Esophagus muscularis mucosa (tissue), 4 donors: ENCODE results near the gene ANKS1A. TPM values are rescaled to one million over a fixed set of nuclear protein-coding genes. Genes with fewer than 3 reads are reported as not detected.

ENCODE experiments used
- DNase-seq: peaks from one replicate; pipeline ENCODE4 v3.0.0-alpha.2; 2017; ENCODE audit errors: extremely low spot score
- H3K27ac ChIP-seq, 4 donors: fragments of 200-600 bp; sonication (generic); replicated peaks in 1 of 4; 1 replicate in 3 of 4; 2 replicates in 1 of 4; pipeline ENCODE4 v1.5.1; 2016 to 2019; ENCODE audit warnings: mild to moderate bottlenecking in 1 of 4
- H3K27me3 ChIP-seq, 4 donors: fragments of 200-600 bp; sonication (generic); one replicate each; pipeline versions ENCODE4 v1.5.1 to v1.6.0; 2016 to 2019
- H3K36me3 ChIP-seq, 4 donors: fragments of 200-600 bp; sonication (generic); one replicate each; pipeline ENCODE4 v1.5.1; 2016 to 2019
- H3K4me1 ChIP-seq, 4 donors: fragments of 200-600 bp; sonication (generic); one replicate each; pipeline ENCODE4 v1.5.1; 2016 to 2019
- H3K4me3 ChIP-seq, 4 donors: fragments of 200-600 bp; sonication (generic); 1 replicate in 2 of 4; 2 replicates in 2 of 4; pipeline ENCODE4 v1.5.1; 2016 to 2019; ENCODE audit warnings: mild to moderate bottlenecking in 4 of 4, moderate library complexity in 1 of 4
- H3K9me3 ChIP-seq, 4 donors: fragments of 200-600 bp; sonication (generic); 1 replicate in 3 of 4; 2 replicates in 1 of 4; pipeline ENCODE4 v1.5.1; 2016 to 2019
- EP300 ChIP-seq: sonication (generic); formaldehyde crosslinking; IDR thresholded peaks from one replicate; pipeline ENCODE4 v1.6.1; 2017; ENCODE audit warnings: antibody characterized with exemption
- POLR2A ChIP-seq: fragments of 450-650 bp; IDR thresholded peaks from one replicate; pipeline ENCODE4 v1.6.1; 2017; ENCODE audit warnings: antibody characterized with exemption, moderate library complexity, mild to moderate bottlenecking, low read depth
- POLR2AphosphoS5 ChIP-seq, 2 donors: sonication (generic); formaldehyde crosslinking; IDR thresholded peaks; one replicate each; pipeline ENCODE4 v1.6.1; 2017; ENCODE audit warnings: antibody characterized with exemption in 2 of 2
- WGBS: methylation state at CpG from one replicate; pipeline ENCODE4 v1.1.5; 2018; 5-methylcytosine and 5-hydroxymethylcytosine counted together
- intact Hi-C: fragments of 100-400 bp; cut with DNase I; formaldehyde crosslinking; loops from one replicate; pipeline ENCODE4 v1.15.1; 2023
- total RNA-seq, 4 donors: library from RNA; depleted of rRNA; stranded (reverse); fragments of >200 nt; gene quantifications; one replicate each; pipeline versions ENCODE4 v1.1.0 to v1.2.1, GENCODE V29; 2016
- TF ChIP-seq, protein P1 (sequence below), 3 experiments: fragments of 200-600 bp in 2 of 3; fragments of 450-650 bp in 1 of 3; sonication (generic) in 2 of 3; IDR thresholded peaks; one replicate each; pipeline ENCODE4 v1.5.1; 2017 to 2019; ENCODE audit warnings: antibody characterized with exemption in 3 of 3, mild to moderate bottlenecking in 2 of 3, moderate library complexity in 1 of 3

ANKS1A gene
- total RNA-seq, 4 donors from 2014 or later = 68.3 to 132 (median 98.7) TPM

- no peak for DNase-seq
- Histone ChIP-seq H3K4me3 (no peak overlapping the region), H3K9me3 (no peaks in the 10 kb centered on the region), H3K4me1 (peaks cover 68 to 100% (median 99%) of the 10 kb centered on the region in 4 donors), H3K36me3 (peaks cover 0 to 31% (median 15%) of the 10 kb centered on the region in 4 donors), H3K27ac (peak overlapping the region; percentile 75 to 99 (median 94)), H3K27me3 (no peaks in the 10 kb centered on the region)
- WGBS = 35% methylated on average over 2 of the region's 2 CpGs
- TF ChIP-seq POLR2AphosphoS5 (IDR thresholded peaks at IDR 0.05) = no peak
- no peak for TF ChIP-seq POLR2A
- TF ChIP-seq, protein P1, sequence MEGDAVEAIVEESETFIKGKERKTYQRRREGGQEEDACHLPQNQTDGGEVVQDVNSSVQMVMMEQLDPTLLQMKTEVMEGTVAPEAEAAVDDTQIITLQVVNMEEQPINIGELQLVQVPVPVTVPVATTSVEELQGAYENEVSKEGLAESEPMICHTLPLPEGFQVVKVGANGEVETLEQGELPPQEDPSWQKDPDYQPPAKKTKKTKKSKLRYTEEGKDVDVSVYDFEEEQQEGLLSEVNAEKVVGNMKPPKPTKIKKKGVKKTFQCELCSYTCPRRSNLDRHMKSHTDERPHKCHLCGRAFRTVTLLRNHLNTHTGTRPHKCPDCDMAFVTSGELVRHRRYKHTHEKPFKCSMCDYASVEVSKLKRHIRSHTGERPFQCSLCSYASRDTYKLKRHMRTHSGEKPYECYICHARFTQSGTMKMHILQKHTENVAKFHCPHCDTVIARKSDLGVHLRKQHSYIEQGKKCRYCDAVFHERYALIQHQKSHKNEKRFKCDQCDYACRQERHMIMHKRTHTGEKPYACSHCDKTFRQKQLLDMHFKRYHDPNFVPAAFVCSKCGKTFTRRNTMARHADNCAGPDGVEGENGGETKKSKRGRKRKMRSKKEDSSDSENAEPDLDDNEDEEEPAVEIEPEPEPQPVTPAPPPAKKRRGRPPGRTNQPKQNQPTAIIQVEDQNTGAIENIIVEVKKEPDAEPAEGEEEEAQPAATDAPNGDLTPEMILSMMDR (IDR thresholded peaks at IDR 0.05) = no peak
- TF ChIP-seq EP300 = no peak
- intact Hi-C loops = no loop called here
These were observed 141.0 kb downstream of the ANKS1A start for GRCh38 chr6:35030099-35030498.

- no peaks in the 10 kb centered on the region for H3K27me3 ChIP-seq
- intact Hi-C loops = no loop called here
- no peak for TF ChIP-seq EP300
- no peak for TF ChIP-seq POLR2AphosphoS5 (IDR thresholded peaks at IDR 0.05)
- TF ChIP-seq, protein P1 (IDR thresholded peaks at IDR 0.05) = no peak
- no peak for TF ChIP-seq POLR2A
- H3K4me3 ChIP-seq = no peak overlapping the region
- peaks cover 67 to 100% (median 99%) of the 10 kb centered on the region in 4 donors for H3K4me1 ChIP-seq
- WGBS = 54% methylated on average over 5 of the region's 5 CpGs
- peak overlapping the region; percentile 75 to 99 (median 94) for H3K27ac ChIP-seq
- H3K9me3 ChIP-seq = no peaks in the 10 kb centered on the region
- peaks cover 0 to 31% (median 15%) of the 10 kb centered on the region in 4 donors for H3K36me3 ChIP-seq
- no peak for DNase-seq
These were observed 142.8 kb downstream of the ANKS1A start for GRCh38 chr6:35031611-35032529.

DNA sequence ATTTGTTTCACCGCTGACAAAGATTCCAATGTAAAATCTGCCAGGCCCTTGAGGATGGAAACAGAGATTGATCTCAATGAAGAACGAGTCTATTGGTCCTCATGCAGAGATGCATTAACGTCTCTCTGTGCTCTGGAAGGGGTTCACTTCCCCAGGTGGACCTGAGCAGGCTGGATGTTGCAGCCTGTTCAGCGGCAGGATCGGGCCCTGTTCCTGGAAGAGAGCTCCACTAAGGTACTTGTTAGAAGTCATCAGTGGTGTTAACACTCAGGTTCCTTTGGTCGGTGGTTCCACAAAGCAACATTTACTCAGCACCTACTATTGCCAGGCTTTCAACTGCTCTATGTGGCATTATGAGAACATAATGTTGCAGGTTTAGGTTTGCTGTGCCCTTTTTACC is 144.6 kb downstream of the ANKS1A start:
- peak overlapping the region; percentile 75 to 99 (median 94) for H3K27ac ChIP-seq
- H3K36me3 ChIP-seq = peaks cover 0 to 19% (median 12%) of the 10 kb centered on the region in 4 donors
- intact Hi-C loops = no loop called here
- no peaks in the 10 kb centered on the region for H3K27me3 ChIP-seq
- no peak for DNase-seq
- TF ChIP-seq, protein P1 (IDR thresholded peaks at IDR 0.05) = no peak
- TF ChIP-seq POLR2AphosphoS5 (IDR thresholded peaks at IDR 0.05) = no peak
- no peak for TF ChIP-seq POLR2A
- no peak for TF ChIP-seq EP300
- H3K4me1 ChIP-seq = peaks cover 59 to 100% (median 99%) of the 10 kb centered on the region in 4 donors
- H3K4me3 ChIP-seq = no peak overlapping the region
- no peaks in the 10 kb centered on the region for H3K9me3 ChIP-seq
- 84% methylated on average over 6 of the region's 6 CpGs for WGBS

GRCh38 chr6:35034411-35035191 is 145.5 kb downstream of the ANKS1A start:
- peak overlapping the region; percentile 75 to 99 (median 94) for H3K27ac ChIP-seq
- no peak for DNase-seq

More at GRCh38 chr6:35034411-35035191, 145.5 kb downstream of the ANKS1A start:
- 40% methylated on average over 12 of the region's 13 CpGs for WGBS
- no peaks in the 10 kb centered on the region for H3K27me3 ChIP-seq
- intact Hi-C loops = no loop called here
- H3K36me3 ChIP-seq = peaks cover 0 to 23% (median 13%) of the 10 kb centered on the region in 4 donors
- peak overlapping the region in 3 of 4 donors; percentile 3 to 7 (median 6) for H3K4me3 ChIP-seq
- no peaks in the 10 kb centered on the region for H3K9me3 ChIP-seq
- TF ChIP-seq EP300 = peak; percentile 95
- no peak for TF ChIP-seq POLR2A
- TF ChIP-seq, protein P1 (IDR thresholded peaks at IDR 0.05) = no peak
- peak; percentile 46 to 59 for TF ChIP-seq POLR2AphosphoS5 (IDR thresholded peaks at IDR 0.05)
- H3K4me1 ChIP-seq = peaks cover 57 to 100% (median 97%) of the 10 kb centered on the region in 4 donors
